ENCODE results near the gene IRF2. TPM values are rescaled to one million over a fixed set of nuclear protein-coding genes. Genes with fewer than 3 reads are reported as not detected.

The IRF2 gene
- total and polyA plus RNA-seq, 4 experiments from 2014 or later, result 66.7 to 87.2 (median 71.5) TPM

- H3K4me1 Mint-ChIP-seq, result peaks cover 2 to 33% (median 20%) of the 10 kb centered on the region in 4 donors
- POLR2A ChIA-PET (ENCODE audit: partially characterized antibody), result no interaction called here
- H3K27ac Mint-ChIP-seq, result peak overlapping the region in 5 of 7 donors; percentile 30 to 68 (median 38)
- intact Hi-C loops (cut with micrococcal nuclease), result no loop called here
- Histone ChIP-seq H3K27ac (ENCODE audit: low read depth, low read length) (no peak overlapping the region), H3K36me3 (ENCODE audit: insufficient read depth, low read length) (peaks cover 40% of the 10 kb centered on the region), H3K27me3 (ENCODE audit: insufficient read depth, low read length) (no peaks in the 10 kb centered on the region), H3K4me3 (ENCODE audit: low read length in 2 of 2) (no peak overlapping the region), H3K4me1 (ENCODE audit: insufficient read depth, low read length) (peaks cover 5% of the 10 kb centered on the region), H3K9me3 (ENCODE audit: control insufficient read depth in 1 of 2, low read length in 2 of 2) (no peaks in the 10 kb centered on the region)
- peaks cover 73 to 88% of the 10 kb centered on the region in 2 donors for H3K36me3 Mint-ChIP-seq
- H3K27me3 Mint-ChIP-seq, result no peaks in the 10 kb centered on the region
- CTCF ChIA-PET (ENCODE audit: partially characterized antibody), result no interaction called here
- no peaks in the 10 kb centered on the region for H3K9me3 Mint-ChIP-seq
- H3K4me3 Mint-ChIP-seq, result no peak overlapping the region
- no peak for DNase-seq
Observed at GRCh38 chr4:184401397-184402171, 72.8 kb downstream of the IRF2 start.

GRCh38 chr4:184400891-184401290 lies 73.5 kb downstream of the IRF2 start:
- Mint-ChIP-seq H3K9me3 (no peaks in the 10 kb centered on the region), H3K4me3 (no peak overlapping the region), H3K4me1 (peaks cover 2 to 33% (median 22%) of the 10 kb centered on the region in 4 donors), H3K36me3 (peaks cover 73 to 90% of the 10 kb centered on the region in 2 donors), H3K27me3 (no peaks in the 10 kb centered on the region), H3K27ac (peak overlapping the region in 2 of 7 donors; percentile 6 to 36)
- H3K27ac ChIP-seq (ENCODE audit: low read depth, low read length), result no peak overlapping the region
- intact Hi-C loops (cut with micrococcal nuclease), result no loop called here
- peaks cover 39% of the 10 kb centered on the region for H3K36me3 ChIP-seq (ENCODE audit: insufficient read depth, low read length)
- no peaks in the 10 kb centered on the region for H3K9me3 ChIP-seq (ENCODE audit: control insufficient read depth in 1 of 2, low read length in 2 of 2)
- peaks cover 5% of the 10 kb centered on the region for H3K4me1 ChIP-seq (ENCODE audit: insufficient read depth, low read length)
- no peak overlapping the region for H3K4me3 ChIP-seq (ENCODE audit: low read length in 2 of 2)
- no peak for DNase-seq
- POLR2A ChIA-PET (ENCODE audit: partially characterized antibody), result no interaction called here
- no peaks in the 10 kb centered on the region for H3K27me3 ChIP-seq (ENCODE audit: insufficient read depth, low read length)
- CTCF ChIA-PET (ENCODE audit: partially characterized antibody), result no interaction called here

- peaks cover 38% of the 10 kb centered on the region for H3K36me3 ChIP-seq (ENCODE audit: insufficient read depth, low read length)
- H3K27me3 ChIP-seq (ENCODE audit: insufficient read depth, low read length), result no peaks in the 10 kb centered on the region
- peak overlapping the region in 3 of 7 donors; percentile 30 to 68 (median 36) for H3K27ac Mint-ChIP-seq
- POLR2A ChIA-PET (ENCODE audit: partially characterized antibody), result no interaction called here
- no peaks in the 10 kb centered on the region for H3K27me3 Mint-ChIP-seq
- no peak overlapping the region for H3K4me3 ChIP-seq (ENCODE audit: low read length in 2 of 2)
- no peaks in the 10 kb centered on the region for H3K9me3 Mint-ChIP-seq
- peaks cover 2 to 32% (median 21%) of the 10 kb centered on the region in 4 donors for H3K4me1 Mint-ChIP-seq
- no peak overlapping the region for H3K27ac ChIP-seq (ENCODE audit: low read depth, low read length)
- no peaks in the 10 kb centered on the region for H3K9me3 ChIP-seq (ENCODE audit: control insufficient read depth in 1 of 2, low read length in 2 of 2)
- CTCF ChIA-PET (ENCODE audit: partially characterized antibody), result no interaction called here
- intact Hi-C loops (cut with micrococcal nuclease), result no loop called here
- H3K4me3 Mint-ChIP-seq, result no peak overlapping the region
- no peak for DNase-seq
- peaks cover 70 to 90% of the 10 kb centered on the region in 2 donors for H3K36me3 Mint-ChIP-seq
- peaks cover 5% of the 10 kb centered on the region for H3K4me1 ChIP-seq (ENCODE audit: insufficient read depth, low read length)
Observed at GRCh38 chr4:184400375-184400870, 73.9 kb downstream of the IRF2 start.

- H3K27ac ChIP-seq (ENCODE audit: low read depth, low read length), result no peak overlapping the region
- no peak for DNase-seq
- peaks cover 5% of the 10 kb centered on the region for H3K4me1 ChIP-seq (ENCODE audit: insufficient read depth, low read length)
- Mint-ChIP-seq H3K4me1 (peaks cover 2 to 28% (median 17%) of the 10 kb centered on the region in 4 donors), H3K27ac (peak overlapping the region in 2 of 7 donors; percentile 8 to 57), H3K9me3 (no peaks in the 10 kb centered on the region), H3K36me3 (peaks cover 67 to 88% of the 10 kb centered on the region in 2 donors), H3K4me3 (no peak overlapping the region), H3K27me3 (no peaks in the 10 kb centered on the region)
- H3K4me3 ChIP-seq (ENCODE audit: low read length in 2 of 2), result no peak overlapping the region
- no peaks in the 10 kb centered on the region for H3K27me3 ChIP-seq (ENCODE audit: insufficient read depth, low read length)
- H3K9me3 ChIP-seq (ENCODE audit: control insufficient read depth in 1 of 2, low read length in 2 of 2), result no peaks in the 10 kb centered on the region
- H3K36me3 ChIP-seq (ENCODE audit: insufficient read depth, low read length), result peaks cover 39% of the 10 kb centered on the region
- CTCF ChIA-PET (ENCODE audit: partially characterized antibody), result no interaction called here
- POLR2A ChIA-PET (ENCODE audit: partially characterized antibody), result no interaction called here
- intact Hi-C loops (cut with micrococcal nuclease), result no loop called here
Observed at GRCh38 chr4:184399512-184399908, 74.8 kb downstream of the IRF2 start.

- no peaks in the 10 kb centered on the region for H3K9me3 Mint-ChIP-seq
- no peak overlapping the region for H3K4me3 Mint-ChIP-seq
- DNase-seq, result no peak
- H3K9me3 ChIP-seq (ENCODE audit: control insufficient read depth in 1 of 2, low read length in 2 of 2), result no peaks in the 10 kb centered on the region
- intact Hi-C loops (cut with micrococcal nuclease), result no loop called here
- H3K4me1 ChIP-seq (ENCODE audit: insufficient read depth, low read length), result peaks cover 5% of the 10 kb centered on the region
- no peak overlapping the region for H3K4me3 ChIP-seq (ENCODE audit: low read length in 2 of 2)
- H3K36me3 ChIP-seq (ENCODE audit: insufficient read depth, low read length), result peaks cover 43% of the 10 kb centered on the region
- no peak overlapping the region for H3K27ac ChIP-seq (ENCODE audit: low read depth, low read length)
- CTCF ChIA-PET (ENCODE audit: partially characterized antibody), result no interaction called here
- peak overlapping the region in 3 of 7 donors; percentile 13 to 57 (median 51) for H3K27ac Mint-ChIP-seq
- peaks cover 70 to 91% of the 10 kb centered on the region in 2 donors for H3K36me3 Mint-ChIP-seq
- H3K27me3 Mint-ChIP-seq, result no peaks in the 10 kb centered on the region
- POLR2A ChIA-PET (ENCODE audit: partially characterized antibody), result no interaction called here
- H3K27me3 ChIP-seq (ENCODE audit: insufficient read depth, low read length), result no peaks in the 10 kb centered on the region
- peaks cover 2 to 26% (median 17%) of the 10 kb centered on the region in 4 donors for H3K4me1 Mint-ChIP-seq
Observed at GRCh38 chr4:184398741-184399511, 75.4 kb downstream of the IRF2 start.

- intact Hi-C loops (cut with micrococcal nuclease), result no loop called here
- H3K36me3 Mint-ChIP-seq, result peaks cover 73 to 91% of the 10 kb centered on the region in 2 donors
- POLR2A ChIA-PET (ENCODE audit: partially characterized antibody), result no interaction called here
- H3K27me3 ChIP-seq (ENCODE audit: insufficient read depth, low read length), result no peaks in the 10 kb centered on the region
- H3K36me3 ChIP-seq (ENCODE audit: insufficient read depth, low read length), result peaks cover 32% of the 10 kb centered on the region
- peaks cover 2 to 22% (median 15%) of the 10 kb centered on the region in 4 donors for H3K4me1 Mint-ChIP-seq
- H3K9me3 ChIP-seq (ENCODE audit: control insufficient read depth in 1 of 2, low read length in 2 of 2), result no peaks in the 10 kb centered on the region
- H3K27ac Mint-ChIP-seq, result peak overlapping the region in 4 of 7 donors; percentile 17 to 80 (median 38)
- no peak overlapping the region for H3K4me3 ChIP-seq (ENCODE audit: low read length in 2 of 2)
- H3K4me3 Mint-ChIP-seq, result no peak overlapping the region
- no peak overlapping the region for H3K27ac ChIP-seq (ENCODE audit: low read depth, low read length)
- H3K27me3 Mint-ChIP-seq, result no peaks in the 10 kb centered on the region
- CTCF ChIA-PET (ENCODE audit: partially characterized antibody), result no interaction called here
- H3K9me3 Mint-ChIP-seq, result peaks cover 0 to 2% (median 0%) of the 10 kb centered on the region in 8 donors
- DNase-seq, result no peak
- peaks cover 5% of the 10 kb centered on the region for H3K4me1 ChIP-seq (ENCODE audit: insufficient read depth, low read length)
Observed at GRCh38 chr4:184397516-184398163, 76.7 kb downstream of the IRF2 start.
